Mononuclear cell (primary cell): Measurements from ENCODE around the gene MGAT4D. TPM values are rescaled to one million over a fixed set of nuclear protein-coding genes. Genes with fewer than 3 reads are reported as not detected.

ENCODE experiments used
- H3K27me3 ChIP-seq: 2 replicates; pipeline ENCODE4 v1.6.0; 2011; ENCODE audit warnings: low read length, control low read depth; ENCODE audit not compliant: insufficient read depth
- H3K4me1 ChIP-seq: 2 replicates; pipeline ENCODE4 v1.5.1; 2011; ENCODE audit warnings: mild to moderate bottlenecking, low read length, control low read depth; ENCODE audit not compliant: insufficient read depth
- H3K4me3 ChIP-seq: 2 replicates; pipeline ENCODE4 v1.5.1; 2011; ENCODE audit warnings: mild to moderate bottlenecking, low read length, moderate library complexity
- H3K9me3 ChIP-seq: 2 replicates; pipeline ENCODE4 v1.5.1; 2011; ENCODE audit warnings: low read depth, mild to moderate bottlenecking, control low read depth, low read length
- total RNA-seq: library from RNA; depleted of rRNA; stranded (reverse); fragments of >200 nt; gene quantifications from one replicate; pipeline ENCODE4 v1.2.3, GENCODE V29; 2012

The MGAT4D gene
- total RNA-seq, 1 donor = under 0.01 TPM

- Histone ChIP-seq H3K27me3 (no peaks in the 10 kb centered on the region), H3K9me3 (no peaks in the 10 kb centered on the region), H3K4me3 (no peak overlapping the region), H3K4me1 (no peaks in the 10 kb centered on the region)
Observed at GRCh38 chr4:140400111-140400510, 98.0 kb downstream of the MGAT4D start.

- Histone ChIP-seq H3K27me3 (no peaks in the 10 kb centered on the region), H3K9me3 (no peaks in the 10 kb centered on the region), H3K4me3 (no peak overlapping the region), H3K4me1 (no peaks in the 10 kb centered on the region)
Observed at GRCh38 chr4:140395668-140396067, 102.4 kb downstream of the MGAT4D start.

Other genes starting within 250 kb of the MGAT4D start
- 9.3 TPM for gene SCOC, start 124.6 kb downstream of the MGAT4D start, total RNA-seq
- 0.42 TPM for gene CLGN, start 70.6 kb downstream of the MGAT4D start, total RNA-seq
- gene ELMOD2, start 25.9 kb upstream of the MGAT4D start, total RNA-seq = 11.2 TPM
- not detected for gene UCP1, start 70.7 kb upstream of the MGAT4D start, total RNA-seq